Measurements from ENCODE around the gene CST5.

- TF ChIP-seq CTCF (IDR thresholded peaks at IDR 0.05) = no peak
- TF ChIP-seq POLR2A (IDR thresholded peaks at IDR 0.05) = no peak
- TF ChIP-seq POLR2AphosphoS5 (IDR thresholded peaks at IDR 0.05) = no peak
Measured at GRCh38 chr20:23915844-23916243, 36.3 kb upstream of the CST5 start.

All from sigmoid colon (tissue), 4 donors.